BLaER1 treated with 17β-estradiol and CSF1 and Interleukin-3, amounts not matched to agents 10 nM and 100 nM (cell line): Measurements from ENCODE around the gene ZNF786.
"Not testable (repeated sequence)": the region's sequence is repeated elsewhere in the genome, so short reads cannot be mapped to it uniquely, and the experiment has no call there.

Experiments
- H3K27ac ChIP-seq, 11 experiments: shearing (Covaris generic); formaldehyde crosslinking; 2 replicates each; pipeline ENCODE4 v1.8.1; 2022
- H3K27me3 ChIP-seq, 11 experiments: shearing (Covaris generic); formaldehyde crosslinking; 2 replicates each; pipeline ENCODE4 v1.8.1; 2022
- H3K36me3 ChIP-seq, 11 experiments: shearing (Covaris generic); formaldehyde crosslinking; 2 replicates each; pipeline ENCODE4 v1.8.1; 2022
- H3K4me1 ChIP-seq, 10 experiments: shearing (Covaris generic); formaldehyde crosslinking; 2 replicates each; pipeline ENCODE4 v1.8.1; 2022
- H3K4me2 ChIP-seq, 11 experiments: shearing (Covaris generic); formaldehyde crosslinking; 2 replicates each; pipeline ENCODE4 v1.8.1; 2022
- H3K4me3 ChIP-seq, 10 experiments: shearing (Covaris generic); formaldehyde crosslinking; 2 replicates each; pipeline ENCODE4 v1.8.1; 2022
- H3K9ac ChIP-seq, 11 experiments: shearing (Covaris generic); formaldehyde crosslinking; 2 replicates each; pipeline ENCODE4 v1.8.1; 2022
- H3K9me3 ChIP-seq, 11 experiments: shearing (Covaris generic); formaldehyde crosslinking; replicated peaks in 1 of 11; 2 replicates each; pipeline ENCODE4 v1.8.1; 2022
- H4K20me1 ChIP-seq, 11 experiments: shearing (Covaris generic); formaldehyde crosslinking; 2 replicates each; pipeline ENCODE4 v1.8.1; 2022
- Cebpa-rat ChIP-seq, 11 experiments: shearing (Covaris generic); IDR thresholded peaks; 2 replicates each; pipeline ENCODE4 v1.8.1; 2022

ZNF786 gene

DNA sequence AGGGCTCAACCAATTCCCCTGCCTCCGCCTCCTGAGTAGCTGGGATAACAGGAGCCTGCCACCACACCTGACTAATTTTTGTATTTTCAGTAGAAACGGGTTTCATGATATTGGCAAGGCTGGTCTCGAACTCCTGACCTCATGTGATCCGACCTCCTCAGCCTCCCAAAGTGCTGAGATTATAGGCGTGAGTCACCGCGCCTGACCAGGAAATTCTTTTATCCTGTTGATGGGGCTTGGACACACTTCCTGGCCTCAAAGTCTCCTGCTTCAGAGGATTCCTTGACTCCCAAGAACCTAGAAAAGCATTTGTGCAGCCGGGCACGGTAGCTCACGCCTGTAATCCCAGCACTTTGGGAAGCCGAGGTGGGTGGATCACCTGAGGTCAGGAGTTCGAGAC lies 19.5 kb upstream of the ZNF786 start:
- H4K20me1 ChIP-seq, result no peaks in the 10 kb centered on the region
- H3K9me3 ChIP-seq, result no peaks in the 10 kb centered on the region
- no peak overlapping the region for H3K9ac ChIP-seq
- H3K4me2 ChIP-seq, result no peak overlapping the region
- H3K4me3 ChIP-seq, result no peak overlapping the region
- peaks cover 0 to 8% (median 0%) of the 10 kb centered on the region in 11 experiments; a peak in 5 of 22 replicates for H3K27me3 ChIP-seq
- peaks cover 0 to 22% (median 5%) of the 10 kb centered on the region in 11 experiments; a peak in 5 of 22 replicates for H3K36me3 ChIP-seq
- H3K4me1 ChIP-seq, result peaks cover 6 to 32% (median 11%) of the 10 kb centered on the region in 10 experiments; a peak in 19 of 20 replicates
- H3K27ac ChIP-seq, result no peak overlapping the region
- TF ChIP-seq Cebpa-rat (IDR thresholded peaks at IDR 0.05), result no peak

DNA sequence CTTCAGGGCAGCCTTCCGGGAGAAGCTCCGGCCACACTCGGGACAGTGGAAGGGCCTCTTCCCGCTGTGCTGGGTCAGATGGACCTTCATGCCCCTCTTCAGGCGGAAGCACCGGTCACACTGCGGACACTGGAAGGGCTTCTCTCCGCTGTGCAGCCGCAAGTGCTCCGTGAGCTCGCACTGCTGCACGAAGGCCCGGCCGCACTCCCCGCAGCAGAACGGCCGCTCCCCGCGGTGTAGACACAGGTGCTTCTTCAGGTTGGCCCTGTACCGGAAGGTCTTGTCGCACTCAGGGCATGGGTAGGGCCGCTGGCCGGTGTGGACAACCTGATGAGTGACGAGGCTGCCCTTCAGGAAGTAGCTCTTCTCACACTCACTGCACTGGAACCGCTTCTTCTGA lies 14.2 kb upstream of the ZNF786 start:
- H3K4me3 ChIP-seq, result peak overlapping the region; percentile 45 to 70 (median 59)
- H3K36me3 ChIP-seq, result peaks cover 0 to 13% (median 0%) of the 10 kb centered on the region in 11 experiments; a peak in 3 of 22 replicates
- peaks cover 0 to 31% (median 0%) of the 10 kb centered on the region in 11 experiments; a peak in 9 of 22 replicates for H3K27me3 ChIP-seq
- peak overlapping the region in 6 of 11 experiments; percentile 3 to 64 (median 44); a peak in 10 of 22 replicates for H3K27ac ChIP-seq
- H3K4me1 ChIP-seq, result peaks cover 18 to 58% (median 32%) of the 10 kb centered on the region in 10 experiments
- H3K9ac ChIP-seq, result peak overlapping the region; percentile 12 to 73 (median 61); a peak in 21 of 22 replicates
- TF ChIP-seq Cebpa-rat (IDR thresholded peaks at IDR 0.05), result no peak
- H3K9me3 ChIP-seq, result no peaks in the 10 kb centered on the region
- H3K4me2 ChIP-seq, result peak overlapping the region; percentile 78 to 100 (median 97)
- H4K20me1 ChIP-seq, result peaks cover 0 to 14% (median 0%) of the 10 kb centered on the region in 11 experiments; a peak in 3 of 22 replicates

GRCh38 chr7:149104214-149104613 lies 13.7 kb upstream of the ZNF786 start:
- no peaks in the 10 kb centered on the region for H3K9me3 ChIP-seq
- peaks cover 0 to 14% (median 0%) of the 10 kb centered on the region in 11 experiments; a peak in 3 of 22 replicates for H4K20me1 ChIP-seq
- peak overlapping the region; percentile 78 to 100 (median 97) for H3K4me2 ChIP-seq
- peak overlapping the region in 10 of 11 experiments; percentile 27 to 73 (median 63); a peak in 18 of 22 replicates for H3K9ac ChIP-seq
- peaks cover 0 to 9% (median 0%) of the 10 kb centered on the region in 11 experiments; a peak in 2 of 22 replicates for H3K36me3 ChIP-seq
- H3K27ac ChIP-seq, result peak overlapping the region in 5 of 11 experiments; percentile 3 to 64 (median 48); a peak in 10 of 22 replicates
- H3K4me1 ChIP-seq, result peaks cover 18 to 57% (median 32%) of the 10 kb centered on the region in 10 experiments
- TF ChIP-seq Cebpa-rat (IDR thresholded peaks at IDR 0.05), result no peak
- H3K4me3 ChIP-seq, result peak overlapping the region; percentile 45 to 70 (median 59)
- H3K27me3 ChIP-seq, result peaks cover 0 to 31% (median 0%) of the 10 kb centered on the region in 11 experiments; a peak in 9 of 22 replicates

- Histone ChIP-seq H4K20me1 (peaks cover 0 to 14% (median 0%) of the 10 kb centered on the region in 11 experiments; a peak in 3 of 22 replicates), H3K9ac (peak overlapping the region in 4 of 11 experiments; percentile 68 to 73 (median 70); a peak in 4 of 22 replicates), H3K27ac (peak overlapping the region in 2 of 11 experiments; percentile 48 to 56; a peak in 2 of 22 replicates), H3K9me3 (no peaks in the 10 kb centered on the region), H3K4me1 (peaks cover 18 to 55% (median 32%) of the 10 kb centered on the region in 10 experiments), H3K4me3 (peak overlapping the region in 2 of 10 experiments; percentile 58 to 61; a peak in 2 of 20 replicates), H3K4me2 (peak overlapping the region in 9 of 11 experiments; percentile 78 to 100 (median 97); a peak in 17 of 22 replicates), H3K27me3 (peaks cover 0 to 31% (median 0%) of the 10 kb centered on the region in 11 experiments; a peak in 9 of 22 replicates), H3K36me3 (peaks cover 0 to 7% (median 0%) of the 10 kb centered on the region in 11 experiments; a peak in 2 of 22 replicates)
- TF ChIP-seq Cebpa-rat (IDR thresholded peaks at IDR 0.05), result no peak
Measured at GRCh38 chr7:149103424-149103823, 12.9 kb upstream of the ZNF786 start.

DNA sequence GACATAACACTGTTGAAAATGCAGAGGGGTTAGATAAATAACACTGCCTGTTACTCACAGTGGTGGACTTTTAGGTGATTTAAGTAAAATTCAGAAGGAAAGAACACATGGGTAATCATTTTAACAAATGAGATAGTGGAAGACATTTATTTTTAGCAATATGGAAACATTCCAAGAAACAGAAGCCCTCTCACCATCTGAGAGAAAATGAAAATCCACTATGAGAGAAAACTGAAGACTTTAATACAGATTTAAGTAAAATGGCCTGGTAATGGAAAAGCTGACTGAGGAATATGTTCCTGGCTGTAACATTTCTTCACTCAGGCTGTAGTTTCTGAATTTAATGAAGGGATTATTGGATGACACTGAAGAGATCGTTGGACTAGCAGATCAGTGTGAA lies 12.1 kb upstream of the ZNF786 start:
- Histone ChIP-seq H3K9me3 (no peaks in the 10 kb centered on the region), H3K27me3 (peaks cover 0 to 31% (median 0%) of the 10 kb centered on the region in 11 experiments; a peak in 9 of 22 replicates), H4K20me1 (peaks cover 0 to 14% (median 0%) of the 10 kb centered on the region in 11 experiments; a peak in 3 of 22 replicates), H3K27ac (no peak overlapping the region), H3K9ac (no peak overlapping the region), H3K4me1 (peaks cover 18 to 47% (median 32%) of the 10 kb centered on the region in 10 experiments), H3K4me2 (peak overlapping the region in 3 of 11 experiments; percentile 89 to 97 (median 95); a peak in 6 of 22 replicates), H3K36me3 (peaks cover 0 to 7% (median 0%) of the 10 kb centered on the region in 11 experiments; a peak in 2 of 22 replicates), H3K4me3 (no peak overlapping the region)
- TF ChIP-seq Cebpa-rat (IDR thresholded peaks at IDR 0.05), result no peak

DNA sequence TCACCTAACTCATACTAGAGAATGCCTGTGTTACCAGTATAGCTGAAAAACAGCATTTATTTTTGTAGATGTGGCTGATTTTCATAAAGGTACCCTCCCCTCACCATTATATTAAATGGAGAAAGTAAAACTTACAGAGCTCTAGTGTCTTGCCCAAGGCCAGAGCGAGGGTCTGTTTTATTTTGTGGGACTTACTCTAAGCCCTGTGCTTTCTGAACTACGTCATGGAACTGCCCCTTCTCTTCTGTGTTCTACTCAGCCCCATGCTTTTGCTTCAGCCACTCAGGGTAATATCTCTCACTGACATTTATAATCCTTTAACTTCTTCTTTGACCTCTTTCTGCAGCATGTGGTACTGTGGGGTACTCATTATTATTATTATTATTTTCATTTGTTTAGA lies 10.3 kb upstream of the ZNF786 start:
- Histone ChIP-seq H3K27ac (no peak overlapping the region), H3K4me3 (no peak overlapping the region), H3K27me3 (peaks cover 0 to 31% (median 0%) of the 10 kb centered on the region in 11 experiments; a peak in 9 of 22 replicates), H3K4me1 (peaks cover 18 to 35% (median 28%) of the 10 kb centered on the region in 10 experiments), H3K9ac (no peak overlapping the region), H3K9me3 (no peaks in the 10 kb centered on the region), H3K36me3 (peaks cover 0 to 7% (median 0%) of the 10 kb centered on the region in 11 experiments; a peak in 2 of 22 replicates), H4K20me1 (peaks cover 0 to 14% (median 0%) of the 10 kb centered on the region in 11 experiments; a peak in 3 of 22 replicates), H3K4me2 (no peak overlapping the region)
- TF ChIP-seq Cebpa-rat (IDR thresholded peaks at IDR 0.05), result no peak

GRCh38 chr7:149099058-149099457 lies 8.5 kb upstream of the ZNF786 start:
- Histone ChIP-seq H3K4me3 (no peak overlapping the region), H3K27ac (no peak overlapping the region), H3K27me3 (peaks cover 0 to 14% (median 0%) of the 10 kb centered on the region in 11 experiments; a peak in 9 of 22 replicates), H3K4me2 (no peak overlapping the region), H3K9ac (no peak overlapping the region), H3K9me3 (no peaks in the 10 kb centered on the region), H3K36me3 (peaks cover 0 to 7% (median 0%) of the 10 kb centered on the region in 11 experiments; a peak in 2 of 22 replicates), H3K4me1 (peaks cover 2 to 17% (median 11%) of the 10 kb centered on the region in 10 experiments), H4K20me1 (peaks cover 0 to 10% (median 0%) of the 10 kb centered on the region in 11 experiments; a peak in 3 of 22 replicates)
- no peak for TF ChIP-seq Cebpa-rat (IDR thresholded peaks at IDR 0.05)

DNA sequence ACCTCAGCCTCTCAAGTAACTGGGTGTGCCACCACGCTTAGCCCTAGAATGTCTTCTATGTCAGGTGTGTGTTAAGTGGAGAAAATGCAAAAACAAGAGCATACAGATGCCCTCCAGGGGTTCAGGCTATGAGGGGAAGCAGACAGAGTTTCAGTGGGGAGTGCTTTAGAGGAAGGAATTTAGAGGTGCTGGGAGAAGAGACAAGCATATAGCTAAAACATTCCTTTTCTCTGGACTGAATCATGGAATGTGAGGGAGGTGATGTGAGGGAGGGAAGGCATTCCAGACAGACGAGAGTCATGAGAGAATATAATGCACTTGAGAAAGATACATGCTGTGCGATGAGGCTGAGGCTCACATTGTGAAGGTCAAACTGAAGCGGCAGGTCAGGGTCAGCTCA lies 6.6 kb upstream of the ZNF786 start:
- no peaks in the 10 kb centered on the region for H3K27me3 ChIP-seq
- no peak overlapping the region for H3K4me2 ChIP-seq
- no peak overlapping the region for H3K9ac ChIP-seq
- TF ChIP-seq Cebpa-rat (IDR thresholded peaks at IDR 0.05), result no peak
- H3K9me3 ChIP-seq, result no peaks in the 10 kb centered on the region
- no peaks in the 10 kb centered on the region for H4K20me1 ChIP-seq
- no peak overlapping the region for H3K4me3 ChIP-seq
- peaks cover 2 to 19% (median 11%) of the 10 kb centered on the region in 10 experiments; a peak in 17 of 20 replicates for H3K4me1 ChIP-seq
- no peaks in the 10 kb centered on the region for H3K36me3 ChIP-seq
- H3K27ac ChIP-seq, result no peak overlapping the region

- no peaks in the 10 kb centered on the region for H4K20me1 ChIP-seq
- peaks cover 0 to 7% (median 0%) of the 10 kb centered on the region in 11 experiments; a peak in 3 of 22 replicates for H3K36me3 ChIP-seq
- peaks cover 24 to 40% (median 32%) of the 10 kb centered on the region in 10 experiments for H3K4me1 ChIP-seq
- no peak overlapping the region for H3K4me3 ChIP-seq
- no peak for TF ChIP-seq Cebpa-rat (IDR thresholded peaks at IDR 0.05)
- no peak overlapping the region; a peak in 1 of 22 replicates for H3K27ac ChIP-seq
- H3K27me3 ChIP-seq, result no peaks in the 10 kb centered on the region
- H3K4me2 ChIP-seq, result peak overlapping the region in 2 of 11 experiments; percentile 1 to 4; a peak in 3 of 22 replicates
- H3K9ac ChIP-seq, result no peak overlapping the region; a peak in 1 of 22 replicates
- no peaks in the 10 kb centered on the region; a peak in 1 of 22 replicates for H3K9me3 ChIP-seq
Measured at GRCh38 chr7:149093228-149093627, 2.7 kb upstream of the ZNF786 start.

DNA sequence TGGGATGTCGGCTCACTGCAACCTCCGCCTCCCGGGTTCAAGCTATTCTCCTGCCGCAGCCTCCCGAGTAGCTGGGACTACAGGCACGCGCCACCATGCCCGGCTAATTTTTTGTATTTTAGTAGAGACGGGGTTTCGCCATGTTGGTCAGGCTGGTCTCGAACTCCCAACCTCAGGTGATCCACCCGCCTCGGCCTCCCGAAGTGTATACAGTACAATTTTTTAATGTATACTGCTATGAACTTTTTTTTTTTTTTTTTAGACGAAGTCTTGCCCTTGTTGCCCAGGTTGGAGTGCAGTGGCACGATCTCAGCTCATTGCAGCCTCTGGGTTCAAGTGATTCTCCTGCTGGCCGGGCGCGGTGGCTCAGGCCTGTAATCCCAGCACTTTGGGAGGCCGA lies 1.7 kb upstream of the ZNF786 start:
- H3K4me1 ChIP-seq, result peaks cover 31 to 45% (median 37%) of the 10 kb centered on the region in 10 experiments
- peaks cover 0 to 15% (median 7%) of the 10 kb centered on the region in 11 experiments; a peak in 13 of 22 replicates for H3K36me3 ChIP-seq
- peak overlapping the region in 3 of 10 experiments; percentile 90 to 99 (median 96); a peak in 4 of 20 replicates for H3K4me3 ChIP-seq
- not testable (repeated sequence) for H4K20me1 ChIP-seq, H3K27me3 ChIP-seq, H3K9me3 ChIP-seq
- peak overlapping the region in 9 of 11 experiments; percentile 90 to 97 (median 95); a peak in 15 of 22 replicates for H3K27ac ChIP-seq
- H3K4me2 ChIP-seq, result peak overlapping the region; percentile 71 to 97 (median 84)
- peak overlapping the region in 4 of 11 experiments; percentile 89 to 96 (median 93); a peak in 7 of 22 replicates for H3K9ac ChIP-seq
